ENCODE results near the gene KRT78. TPM values are rescaled to one million over a fixed set of nuclear protein-coding genes. Genes with fewer than 3 reads are reported as not detected.

KRT78 gene
- total RNA-seq, 1 donor from 2014 or later = not detected

GRCh38 chr12:52812073-52812400 lies 36.8 kb downstream of the KRT78 start:
- DNase-seq (ENCODE audit: low spot score) = no peak

- no peak for DNase-seq (ENCODE audit: low spot score)
These were observed 37.4 kb downstream of the KRT78 start for GRCh38 chr12:52811191-52812072.

- DNase-seq (ENCODE audit: low spot score) = no peak
These were observed 38.2 kb downstream of the KRT78 start for GRCh38 chr12:52810554-52810953.

GRCh38 chr12:52809166-52809565 lies 39.6 kb downstream of the KRT78 start:
- DNase-seq (ENCODE audit: low spot score) = no peak

GRCh38 chr12:52808573-52809160 lies 40.1 kb downstream of the KRT78 start:
- DNase-seq (ENCODE audit: low spot score) = no peak

GRCh38 chr12:52807544-52808470 lies 41.0 kb downstream of the KRT78 start:
- DNase-seq (ENCODE audit: low spot score) = no peak

- no peak for DNase-seq (ENCODE audit: low spot score)
These were observed 41.8 kb downstream of the KRT78 start for GRCh38 chr12:52806821-52807543.

GRCh38 chr12:52806169-52806811 lies 42.5 kb downstream of the KRT78 start:
- DNase-seq (ENCODE audit: low spot score) = no peak

- DNase-seq (ENCODE audit: low spot score) = no peak
These were observed 43.1 kb downstream of the KRT78 start for GRCh38 chr12:52805739-52806138.

- no peak for DNase-seq (ENCODE audit: low spot score)
These were observed 43.8 kb downstream of the KRT78 start for GRCh38 chr12:52805000-52805399.

- DNase-seq (ENCODE audit: low spot score) = no peak
These were observed 46.4 kb downstream of the KRT78 start for GRCh38 chr12:52802442-52802841.

- DNase-seq (ENCODE audit: low spot score) = no peak
These were observed 47.0 kb downstream of the KRT78 start for GRCh38 chr12:52801773-52802172.

- DNase-seq (ENCODE audit: low spot score) = no peak
These were observed 48.4 kb downstream of the KRT78 start for GRCh38 chr12:52800259-52800917.

- no peak for DNase-seq (ENCODE audit: low spot score)
These were observed 49.1 kb downstream of the KRT78 start for GRCh38 chr12:52799505-52800211.

- no peak for DNase-seq (ENCODE audit: low spot score)
These were observed 49.9 kb downstream of the KRT78 start for GRCh38 chr12:52798671-52799504.

- DNase-seq (ENCODE audit: low spot score) = no peak
These were observed 50.7 kb downstream of the KRT78 start for GRCh38 chr12:52798003-52798670.

- DNase-seq (ENCODE audit: low spot score) = no peak
These were observed 51.3 kb downstream of the KRT78 start for GRCh38 chr12:52797529-52797894.

GRCh38 chr12:52796839-52797528 lies 51.8 kb downstream of the KRT78 start:
- no peak for DNase-seq (ENCODE audit: low spot score)
